WERI-Rb-1 (cell line): Measurements from ENCODE around the gene FRMD4A.

Source experiments
- DNase-seq: peaks from one replicate; pipeline ENCODE4 v3.0.0-alpha.2; 2020
- H3K27ac ChIP-seq: fragments of 250-450 bp; sonication (Bioruptor Pico); 2 replicates; pipeline ENCODE4 v1.5.1; 2020; ENCODE audit warnings: mild to moderate bottlenecking, moderate library complexity
- H3K27me3 ChIP-seq: fragments of 250-450 bp; sonication (Bioruptor Pico); 2 replicates; pipeline ENCODE4 v1.5.1; 2021; ENCODE audit warnings: mild to moderate bottlenecking, low read depth, moderate library complexity; ENCODE audit not compliant: insufficient read depth, severe bottlenecking
- H3K36me3 ChIP-seq: fragments of 250-450 bp; sonication (Bioruptor Pico); 2 replicates; pipeline ENCODE4 v1.5.1; 2020; ENCODE audit warnings: mild to moderate bottlenecking, moderate library complexity
- H3K4me3 ChIP-seq: 2 replicates; pipeline ENCODE4 v1.5.1; 2011; ENCODE audit warnings: low read depth, mild to moderate bottlenecking, control low read depth, low read length
- H3K9me3 ChIP-seq: fragments of 250-450 bp; sonication (Bioruptor Pico); 2 replicates; pipeline ENCODE4 v1.5.1; 2021; ENCODE audit warnings: mild to moderate bottlenecking, moderate library complexity; ENCODE audit not compliant: severe bottlenecking
- TF ChIP-seq, protein P1 (sequence below): IDR thresholded peaks from 2 replicates; pipeline ENCODE4 v1.5.1; 2011; ENCODE audit warnings: low read depth, mild to moderate bottlenecking, control low read depth, inconsistent platforms, low read length

The FRMD4A gene

DNA sequence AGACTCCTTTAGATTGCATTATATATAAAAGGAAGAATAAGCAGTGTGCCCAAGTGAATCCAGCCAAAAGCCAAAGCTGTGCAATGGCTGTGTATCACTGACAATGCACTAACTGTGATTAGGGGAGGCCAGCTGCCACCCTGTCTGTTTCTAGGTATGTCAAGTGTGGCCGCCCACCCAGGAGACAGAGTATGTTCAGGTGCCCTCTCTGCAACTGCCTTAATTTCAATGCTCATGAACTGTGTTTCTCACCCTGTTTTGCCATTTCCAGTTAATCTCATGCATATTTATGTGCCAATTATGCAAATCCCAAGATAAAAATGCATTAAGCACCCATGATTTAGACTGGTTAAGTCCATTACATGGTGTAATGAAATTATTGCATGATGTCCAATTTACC lies 159.4 kb downstream of the FRMD4A start:
- H3K9me3 ChIP-seq = no peaks in the 10 kb centered on the region
- H3K36me3 ChIP-seq = no peaks in the 10 kb centered on the region
- no peak overlapping the region for H3K4me3 ChIP-seq
- TF ChIP-seq, protein P1, sequence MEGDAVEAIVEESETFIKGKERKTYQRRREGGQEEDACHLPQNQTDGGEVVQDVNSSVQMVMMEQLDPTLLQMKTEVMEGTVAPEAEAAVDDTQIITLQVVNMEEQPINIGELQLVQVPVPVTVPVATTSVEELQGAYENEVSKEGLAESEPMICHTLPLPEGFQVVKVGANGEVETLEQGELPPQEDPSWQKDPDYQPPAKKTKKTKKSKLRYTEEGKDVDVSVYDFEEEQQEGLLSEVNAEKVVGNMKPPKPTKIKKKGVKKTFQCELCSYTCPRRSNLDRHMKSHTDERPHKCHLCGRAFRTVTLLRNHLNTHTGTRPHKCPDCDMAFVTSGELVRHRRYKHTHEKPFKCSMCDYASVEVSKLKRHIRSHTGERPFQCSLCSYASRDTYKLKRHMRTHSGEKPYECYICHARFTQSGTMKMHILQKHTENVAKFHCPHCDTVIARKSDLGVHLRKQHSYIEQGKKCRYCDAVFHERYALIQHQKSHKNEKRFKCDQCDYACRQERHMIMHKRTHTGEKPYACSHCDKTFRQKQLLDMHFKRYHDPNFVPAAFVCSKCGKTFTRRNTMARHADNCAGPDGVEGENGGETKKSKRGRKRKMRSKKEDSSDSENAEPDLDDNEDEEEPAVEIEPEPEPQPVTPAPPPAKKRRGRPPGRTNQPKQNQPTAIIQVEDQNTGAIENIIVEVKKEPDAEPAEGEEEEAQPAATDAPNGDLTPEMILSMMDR = no peak
- H3K27ac ChIP-seq = no peak overlapping the region
- peak; percentile 21 for DNase-seq
- H3K27me3 ChIP-seq = no peaks in the 10 kb centered on the region

DNA sequence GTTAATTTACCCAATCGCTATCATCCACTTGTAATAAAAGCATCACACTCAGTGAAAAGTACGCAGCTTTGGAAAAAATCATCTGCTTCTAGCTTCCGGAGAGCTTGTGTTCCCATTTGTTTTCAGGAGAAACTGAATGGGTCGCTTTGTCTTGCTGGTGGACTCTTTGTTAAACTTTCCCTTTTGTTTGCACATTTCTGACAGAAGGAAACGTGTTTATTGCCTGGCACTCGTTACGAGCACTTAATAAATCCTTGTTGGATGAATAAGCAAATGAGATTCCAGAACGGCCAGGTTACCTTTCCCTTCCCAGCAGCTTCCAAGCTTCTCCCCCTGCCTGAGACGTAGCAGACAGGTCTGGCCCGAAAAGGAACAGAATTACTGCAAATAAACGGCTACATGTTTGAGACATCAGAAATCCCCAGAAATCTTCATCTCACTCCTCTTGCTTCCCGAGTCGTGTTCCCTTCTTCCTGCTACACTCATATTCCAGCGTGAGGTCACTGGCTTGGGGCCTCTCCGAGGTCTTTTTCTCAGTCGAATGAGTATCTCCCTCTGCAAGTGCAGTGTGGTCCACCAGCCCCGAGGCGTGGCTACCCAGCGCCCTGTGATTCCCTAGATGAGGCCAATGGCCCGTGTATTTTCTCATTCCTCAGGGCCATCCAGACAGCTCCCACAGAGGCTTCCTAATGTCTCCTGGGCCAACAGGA lies 167.2 kb downstream of the FRMD4A start:
- TF ChIP-seq, protein P1 = no peak
- Histone ChIP-seq H3K9me3 (no peaks in the 10 kb centered on the region), H3K27ac (no peak overlapping the region), H3K36me3 (no peaks in the 10 kb centered on the region), H3K27me3 (no peaks in the 10 kb centered on the region), H3K4me3 (no peak overlapping the region)
- DNase-seq = no peak

DNA sequence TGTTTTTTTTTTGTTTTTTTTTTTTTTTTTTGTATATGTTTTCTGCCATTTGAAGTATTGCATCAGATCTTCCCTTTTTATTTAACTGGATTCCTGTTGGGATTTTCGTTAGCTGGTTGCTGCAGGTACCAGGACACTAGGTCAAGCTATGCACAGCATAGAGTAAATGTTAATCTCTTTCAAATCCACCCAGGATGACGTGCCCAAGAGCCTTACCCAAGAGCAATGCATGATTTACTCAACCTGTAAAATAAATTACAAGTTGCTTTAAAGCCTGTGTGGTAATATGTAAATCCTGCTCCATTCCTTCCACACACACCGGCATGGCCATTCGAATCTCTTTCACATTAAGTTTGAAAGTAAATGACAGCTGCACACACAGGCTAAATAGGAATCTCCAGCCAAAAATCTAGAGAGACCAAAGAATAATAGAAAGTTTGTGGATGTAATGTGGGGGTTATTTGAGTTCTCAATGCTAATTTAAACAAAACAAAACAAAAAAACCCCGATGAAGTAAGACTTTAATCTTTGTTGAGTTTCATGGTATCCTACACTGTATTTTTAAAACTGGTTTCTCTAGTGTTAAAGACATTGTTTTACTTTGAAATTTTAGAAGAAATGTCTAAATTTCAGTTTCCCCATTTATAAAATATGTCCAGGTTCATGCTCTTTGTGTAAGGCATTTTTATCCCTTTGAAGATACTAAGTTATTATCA lies 167.9 kb downstream of the FRMD4A start:
- DNase-seq = no peak
- Histone ChIP-seq H3K36me3 (no peaks in the 10 kb centered on the region), H3K27ac (no peak overlapping the region), H3K27me3 (no peaks in the 10 kb centered on the region), H3K9me3 (no peaks in the 10 kb centered on the region), H3K4me3 (no peak overlapping the region)
- TF ChIP-seq, protein P1 = no peak

DNA sequence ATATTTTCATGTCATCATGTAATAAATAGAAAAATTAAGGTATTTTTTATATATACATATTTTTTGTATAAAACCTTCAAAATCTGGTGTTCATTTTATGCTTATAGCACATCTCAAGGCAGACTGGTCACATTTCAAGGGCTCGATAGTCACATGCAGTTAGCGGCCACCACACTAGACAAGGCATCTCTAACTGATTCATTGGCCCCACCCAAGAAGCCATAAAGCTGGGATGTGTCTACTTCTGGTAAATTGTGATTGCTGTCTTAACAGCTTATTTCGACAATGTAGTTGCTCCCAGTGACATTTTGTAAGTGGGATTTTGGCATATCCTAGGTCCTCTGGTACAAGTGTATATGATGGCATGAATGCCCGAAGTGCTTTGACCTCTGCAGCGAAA lies 168.7 kb downstream of the FRMD4A start:
- Histone ChIP-seq H3K27ac (no peak overlapping the region), H3K27me3 (no peaks in the 10 kb centered on the region), H3K36me3 (no peaks in the 10 kb centered on the region), H3K4me3 (no peak overlapping the region), H3K9me3 (no peaks in the 10 kb centered on the region)
- TF ChIP-seq, protein P1 = no peak
- no peak for DNase-seq

DNA sequence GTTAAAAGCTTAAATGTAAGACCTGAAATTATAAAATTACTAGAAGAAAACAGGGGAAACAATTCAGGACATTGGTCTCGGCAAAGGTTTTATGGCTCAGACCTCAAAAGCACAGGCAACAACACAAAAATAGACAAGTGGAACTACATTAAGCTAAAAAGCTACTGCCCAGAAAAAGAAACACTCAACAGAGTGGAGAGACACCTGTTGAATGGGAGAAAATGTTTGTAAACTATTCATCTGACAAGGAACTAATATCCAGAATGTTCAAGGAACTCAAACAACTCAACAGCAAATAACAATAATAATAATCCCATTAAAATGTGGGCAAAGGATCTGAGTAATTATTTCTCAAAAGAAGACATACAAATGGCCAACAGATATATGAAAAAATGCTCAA lies 170.4 kb downstream of the FRMD4A start:
- DNase-seq = no peak
- Histone ChIP-seq H3K9me3 (no peaks in the 10 kb centered on the region), H3K4me3 (no peak overlapping the region), H3K36me3 (no peaks in the 10 kb centered on the region), H3K27ac (no peak overlapping the region), H3K27me3 (no peaks in the 10 kb centered on the region)
- TF ChIP-seq, protein P1 = no peak
